Common myeloid progenitor, CD34-positive (primary cell): ENCODE data around the gene HEATR9.

ENCODE experiments used
- CTCF ChIA-PET: fragments of 350-600 bp; sonication (Branson Sonifier 250); formaldehyde crosslinking; loops from one replicate; lab custom pipeline; 2021; ENCODE audit warnings: antibody characterized with exemption; lab: Charles Lee
- POLR2A ChIA-PET: fragments of 350-600 bp; sonication (Branson Sonifier 250); formaldehyde crosslinking; loops from one replicate; lab custom pipeline; 2021; ENCODE audit warnings: antibody characterized with exemption; lab: Charles Lee
- DNase-seq, 3 donors: peaks; one replicate each; pipeline versions ENCODE4 v3.0.0 to v3.0.0-alpha.2; 2013
- H3K27ac ChIP-seq, 2 experiments: 1 replicate in 1 of 2; 2 replicates in 1 of 2; pipeline ENCODE4 v1.7.0; 2013; ENCODE audit warnings: inconsistent platforms in 2 of 2, low read length in 2 of 2, mild to moderate bottlenecking in 2 of 2, low read depth in 1 of 2, moderate library complexity in 1 of 2; ENCODE audit not compliant: severe bottlenecking in 2 of 2, insufficient read depth in 1 of 2, poor library complexity in 1 of 2
- H3K27me3 ChIP-seq, 5 experiments: replicated peaks in 2 of 5; 1 replicate in 3 of 5; 2 replicates in 2 of 5; pipeline versions ENCODE4 v1.6.1 to v1.7.0; 2013; ENCODE audit warnings: low read length in 4 of 5, mild to moderate bottlenecking in 2 of 5, moderate library complexity in 2 of 5, inconsistent platforms in 1 of 5; ENCODE audit not compliant: insufficient read depth in 5 of 5, control insufficient read depth in 4 of 5
- H3K36me3 ChIP-seq, 4 experiments: 1 replicate in 2 of 4; 2 replicates in 2 of 4; pipeline versions ENCODE4 v1.6.1 to v1.7.0; 2013; ENCODE audit warnings: low read length in 3 of 4, control low read depth in 1 of 4, mild to moderate bottlenecking in 1 of 4; ENCODE audit not compliant: control insufficient read depth in 4 of 4, insufficient read depth in 4 of 4
- H3K4me1 ChIP-seq, 4 experiments: 1 replicate in 3 of 4; 2 replicates in 1 of 4; pipeline versions ENCODE4 v1.6.1 to v1.7.1; 2013; ENCODE audit warnings: low read length in 3 of 4, mild to moderate bottlenecking in 3 of 4, control low read depth in 1 of 4, inconsistent platforms in 1 of 4, moderate library complexity in 1 of 4; ENCODE audit not compliant: control insufficient read depth in 4 of 4, insufficient read depth in 4 of 4; ENCODE audit errors: control extremely low read depth in 1 of 4
- H3K4me3 ChIP-seq, 7 experiments: 1 replicate in 4 of 7; 2 replicates in 3 of 7; pipeline versions ENCODE4 v1.5.1 to v1.7.0; 2013; ENCODE audit warnings: mild to moderate bottlenecking in 7 of 7, low read length in 6 of 7, moderate library complexity in 6 of 7, inconsistent platforms in 2 of 7, low read depth in 2 of 7, control low read depth in 1 of 7; ENCODE audit not compliant: insufficient read depth in 4 of 7, control insufficient read depth in 1 of 7; ENCODE audit errors: extremely low read depth in 1 of 7
- H3K9me3 ChIP-seq, 5 experiments: 1 replicate in 4 of 5; 2 replicates in 1 of 5; pipeline versions ENCODE4 v1.6.1 to v1.7.1; 2013; ENCODE audit warnings: low read length in 4 of 5, mild to moderate bottlenecking in 2 of 5, inconsistent platforms in 1 of 5, low read depth in 1 of 5, moderate library complexity in 1 of 5; ENCODE audit not compliant: control insufficient read depth in 4 of 5, insufficient read depth in 2 of 5; ENCODE audit errors: control extremely low read depth in 1 of 5
- WGBS: methylation state at CpG from one replicate; pipeline ENCODE4 v1.1.5; 2013; ENCODE audit not compliant: insufficient coverage; 5-methylcytosine and 5-hydroxymethylcytosine counted together

HEATR9 gene

GRCh38 chr17:35847006-35847405 is 21.7 kb downstream of the HEATR9 start:
- CTCF ChIA-PET, result interaction anchor here (0.6 to 3.3 kb wide), 5 partner anchors 10 to 277 kb away, joined by 3 to 14 read pairs (median 3); no protein-coding TSS in a partner anchor
- H3K4me1 ChIP-seq, result no peaks in the 10 kb centered on the region
- no peaks in the 10 kb centered on the region for H3K27me3 ChIP-seq
- H3K4me3 ChIP-seq, result no peak overlapping the region
- H3K9me3 ChIP-seq, result no peaks in the 10 kb centered on the region
- no peak overlapping the region for H3K27ac ChIP-seq
- POLR2A ChIA-PET, result no interaction called here
- peaks cover 18 to 69% (median 47%) of the 10 kb centered on the region in 4 experiments for H3K36me3 ChIP-seq
- no CpG with 5 or more reads among the region's 2 CpGs for WGBS
- DNase-seq, result no peak

- DNase-seq, result no peak
- POLR2A ChIA-PET, result no interaction called here
- CTCF ChIA-PET, result interaction anchor here (0.7 to 3.3 kb wide), 3 partner anchors 11 to 102 kb away, joined by 3 to 14 read pairs (median 3); no protein-coding TSS in a partner anchor
- Histone ChIP-seq H3K4me3 (no peak overlapping the region), H3K27ac (no peak overlapping the region), H3K27me3 (no peaks in the 10 kb centered on the region), H3K36me3 (peaks cover 18 to 74% (median 53%) of the 10 kb centered on the region in 4 experiments), H3K4me1 (no peaks in the 10 kb centered on the region), H3K9me3 (no peaks in the 10 kb centered on the region)
- 100% methylated on average over 1 of the region's 3 CpGs for WGBS
These were observed 22.5 kb downstream of the HEATR9 start for GRCh38 chr17:35846055-35846809.

GRCh38 chr17:35844547-35844946 is 24.1 kb downstream of the HEATR9 start:
- Histone ChIP-seq H3K27ac (no peak overlapping the region), H3K4me1 (no peaks in the 10 kb centered on the region), H3K4me3 (no peak overlapping the region), H3K36me3 (peaks cover 20 to 82% (median 53%) of the 10 kb centered on the region in 4 experiments), H3K27me3 (no peaks in the 10 kb centered on the region), H3K9me3 (no peaks in the 10 kb centered on the region)
- POLR2A ChIA-PET, result no interaction called here
- 96% methylated on average over 15 of the region's 19 CpGs for WGBS
- DNase-seq, result no peak
- CTCF ChIA-PET, result interaction anchor here (1.5 kb wide), 1 partner anchor 43 kb away, joined by 3 read pairs; no protein-coding TSS in a partner anchor

GRCh38 chr17:35843698-35844097 is 25.0 kb downstream of the HEATR9 start:
- peaks cover 20 to 87% (median 52%) of the 10 kb centered on the region in 4 experiments for H3K36me3 ChIP-seq
- POLR2A ChIA-PET, result no interaction called here
- CTCF ChIA-PET, result interaction anchor here (1.0 to 1.3 kb wide), 2 partner anchors 7 to 33 kb away, joined by 3 read pairs; no protein-coding TSS in a partner anchor
- no peaks in the 10 kb centered on the region for H3K4me1 ChIP-seq
- no peaks in the 10 kb centered on the region for H3K9me3 ChIP-seq
- H3K4me3 ChIP-seq, result no peak overlapping the region
- DNase-seq, result no peak
- no peaks in the 10 kb centered on the region for H3K27me3 ChIP-seq
- H3K27ac ChIP-seq, result no peak overlapping the region
- 92% methylated on average over 2 of the region's 2 CpGs for WGBS

GRCh38 chr17:35842239-35842638 is 26.5 kb downstream of the HEATR9 start:
- no peak for DNase-seq
- no peaks in the 10 kb centered on the region for H3K4me1 ChIP-seq
- no peaks in the 10 kb centered on the region for H3K9me3 ChIP-seq
- ChIA-PET POLR2A (no interaction called here), CTCF (interaction anchor here (0.7 to 1.3 kb wide), 3 partner anchors 23 to 306 kb away, joined by 3 read pairs; no protein-coding TSS in a partner anchor)
- no peak overlapping the region for H3K27ac ChIP-seq
- no peak overlapping the region for H3K4me3 ChIP-seq
- H3K36me3 ChIP-seq, result peaks cover 32 to 87% (median 53%) of the 10 kb centered on the region in 4 experiments
- no peaks in the 10 kb centered on the region for H3K27me3 ChIP-seq
- 100% methylated on average over 2 of the region's 5 CpGs for WGBS

- peaks cover 32 to 87% (median 55%) of the 10 kb centered on the region in 4 experiments for H3K36me3 ChIP-seq
- CTCF ChIA-PET, result no interaction called here
- 93% methylated on average over 3 of the region's 4 CpGs for WGBS
These were observed 27.2 kb downstream of the HEATR9 start for GRCh38 chr17:35841505-35841904.

GRCh38 chr17:35841101-35841500 is 27.6 kb downstream of the HEATR9 start:
- no peak for DNase-seq
- POLR2A ChIA-PET, result interaction anchor here (0.6 to 1.0 kb wide), 3 partner anchors 25 to 128 kb away, joined by 3 to 6 read pairs (median 5); no protein-coding TSS in a partner anchor
- Histone ChIP-seq H3K36me3 (peaks cover 31 to 91% (median 55%) of the 10 kb centered on the region in 4 experiments), H3K4me3 (no peak overlapping the region), H3K27ac (no peak overlapping the region), H3K27me3 (no peaks in the 10 kb centered on the region), H3K9me3 (no peaks in the 10 kb centered on the region), H3K4me1 (no peaks in the 10 kb centered on the region)
- no CpG with 5 or more reads among the region's 3 CpGs for WGBS
- CTCF ChIA-PET, result interaction anchor here (1.2 kb wide), 1 partner anchor 8 kb away, joined by 4 read pairs; no protein-coding TSS in a partner anchor

More at GRCh38 chr17:35841505-35841904, 27.2 kb downstream of the HEATR9 start:
- Histone ChIP-seq H3K4me1 (no peaks in the 10 kb centered on the region), H3K27me3 (no peaks in the 10 kb centered on the region), H3K27ac (no peak overlapping the region), H3K9me3 (no peaks in the 10 kb centered on the region), H3K4me3 (no peak overlapping the region)
- no peak for DNase-seq
- POLR2A ChIA-PET, result interaction anchor here (0.6 to 1.0 kb wide), 2 partner anchors 26 to 128 kb away, joined by 5 to 6 read pairs; no protein-coding TSS in a partner anchor
